Central memory CD4-positive, alpha-beta T cell (primary cell): ENCODE measurements around the gene CHCT1.
"Not testable (repeated sequence)": the region's sequence is repeated elsewhere in the genome, so short reads cannot be mapped to it uniquely, and the experiment has no call there.

Experiments
- DNase-seq: peaks from one replicate; pipeline ENCODE4 v3.0.0; 2022

The CHCT1 gene

DNA sequence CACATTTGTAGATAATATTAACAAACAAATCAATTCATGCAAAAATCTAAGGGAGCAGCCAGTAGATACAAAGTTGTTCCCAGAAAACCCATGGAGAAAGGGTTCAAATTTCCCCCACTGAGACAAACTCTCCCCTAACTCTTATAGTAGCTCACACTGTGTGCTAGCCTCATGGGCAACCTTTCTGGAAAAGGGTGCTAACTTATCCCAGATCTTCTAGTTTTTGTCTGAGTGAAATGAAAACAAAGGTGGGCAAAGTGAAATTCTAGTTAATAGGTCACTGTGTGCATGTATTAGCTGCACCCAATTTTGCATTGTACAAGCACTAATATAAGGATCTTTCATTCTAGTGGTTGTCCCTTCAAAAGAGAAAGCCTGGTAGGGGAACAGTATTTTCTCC lies 20.5 kb upstream of the CHCT1 start:
- DNase-seq: no peak

DNA sequence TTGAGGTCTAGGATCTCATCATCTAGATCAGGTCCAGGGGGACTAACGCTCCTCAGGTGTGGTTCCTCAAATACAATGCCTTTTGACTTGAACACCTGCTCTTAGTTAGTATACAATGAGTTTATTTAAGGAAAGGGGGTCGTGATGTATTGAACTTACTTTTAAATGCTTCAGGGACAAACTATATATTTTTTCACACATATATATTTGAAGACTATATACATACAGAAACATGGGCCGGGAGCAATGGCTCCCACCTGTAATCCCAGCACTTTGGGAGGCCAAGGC lies 18.8 kb upstream of the CHCT1 start:
- DNase-seq: no peak

DNA sequence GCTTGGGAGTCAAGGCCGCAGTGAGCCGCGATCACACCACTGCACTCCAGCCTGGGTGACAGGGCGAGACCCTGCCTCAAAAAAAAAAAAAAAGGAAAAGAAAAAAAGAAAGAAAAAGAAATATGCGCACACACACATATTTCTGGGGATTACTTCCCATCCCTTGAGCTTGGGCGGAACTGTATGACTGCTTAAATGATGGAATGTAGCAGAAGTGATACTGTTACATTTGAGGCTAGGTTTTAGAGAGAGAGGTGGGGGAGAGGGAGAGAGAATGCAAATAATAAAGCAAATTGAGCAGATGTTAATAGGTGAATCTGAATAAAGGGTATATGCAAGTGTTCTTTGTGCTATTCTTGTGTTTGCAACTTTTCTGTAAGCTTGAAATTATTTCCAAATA lies 18.3 kb upstream of the CHCT1 start:
- DNase-seq: no peak

DNA sequence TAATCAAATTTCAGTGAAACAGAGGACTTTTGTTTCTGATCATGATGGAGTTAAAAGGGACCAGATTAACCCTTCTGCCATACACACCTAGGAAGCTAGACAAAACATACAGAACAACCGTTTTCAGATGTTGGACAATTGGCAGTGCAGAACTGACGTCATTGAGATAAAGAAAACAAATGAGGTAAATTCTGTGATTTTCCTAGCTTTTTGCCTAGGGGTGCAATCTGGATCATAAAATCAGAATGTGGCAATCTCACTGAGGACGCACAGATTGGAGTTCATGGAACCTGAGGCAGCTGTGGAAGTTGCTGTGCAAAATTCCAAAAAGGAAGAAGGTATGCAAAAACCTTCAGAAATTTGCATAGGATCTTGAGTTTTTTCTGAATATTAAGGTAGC lies 15.4 kb upstream of the CHCT1 start:
- DNase-seq: no peak

DNA sequence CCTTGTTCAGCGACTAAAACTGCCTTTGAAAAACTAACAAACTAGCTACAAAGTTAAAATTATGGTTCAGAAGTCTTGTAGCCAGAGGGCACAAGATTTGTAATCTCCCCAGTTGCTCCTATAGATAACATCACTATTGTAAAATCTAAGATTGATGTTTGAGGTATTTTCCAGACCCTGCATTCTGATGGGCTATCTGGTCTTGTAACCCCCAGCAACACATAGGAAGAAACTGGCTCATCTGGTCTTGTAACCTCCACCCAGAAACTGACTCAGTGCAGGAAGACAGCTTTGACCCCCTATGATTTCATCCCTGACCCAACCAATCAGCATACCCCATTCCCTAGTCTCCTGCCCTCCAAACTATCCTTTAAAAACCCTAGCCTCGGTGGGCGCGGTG lies 12.3 kb upstream of the CHCT1 start:
- no peak for DNase-seq

DNA sequence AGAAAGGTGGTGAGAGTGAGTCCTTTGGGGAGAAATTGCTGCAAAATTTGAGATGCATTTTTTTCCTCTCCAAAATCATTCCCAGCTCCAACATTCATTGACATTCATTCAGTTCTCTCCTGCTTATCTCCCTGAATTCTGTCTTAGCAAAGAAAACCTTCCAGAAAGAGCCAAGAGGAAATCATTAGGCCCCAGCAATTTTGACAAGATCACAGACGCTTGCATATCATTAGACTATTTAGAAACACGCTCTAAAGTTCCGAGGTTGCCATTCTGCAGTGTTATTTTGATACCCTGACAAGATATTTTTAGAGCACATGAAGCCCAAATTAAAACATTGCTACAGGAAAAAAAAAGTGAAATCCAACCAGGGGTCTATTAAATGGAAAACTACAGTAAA lies 9.6 kb upstream of the CHCT1 start:
- DNase-seq: no peak

DNA sequence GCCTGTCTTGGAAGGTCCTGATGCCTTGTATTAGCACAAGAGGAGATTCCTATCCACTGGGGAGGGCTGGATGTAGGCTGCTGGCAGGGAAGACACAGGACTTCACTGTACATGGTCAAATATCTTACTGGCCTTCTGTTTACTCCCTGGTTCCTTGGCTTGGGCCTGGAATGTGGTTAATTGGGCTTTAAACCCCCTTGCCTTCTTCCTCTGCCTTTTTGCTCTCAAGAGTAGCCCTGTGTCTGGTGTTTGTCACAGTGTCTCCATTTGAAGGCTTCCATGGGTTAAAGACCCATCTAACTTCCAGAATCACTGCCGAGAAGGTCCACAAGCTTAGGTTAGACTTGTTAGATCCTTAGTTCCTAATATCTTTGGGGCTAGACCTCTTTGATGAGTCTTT lies 7.1 kb upstream of the CHCT1 start:
- no peak for DNase-seq

DNA sequence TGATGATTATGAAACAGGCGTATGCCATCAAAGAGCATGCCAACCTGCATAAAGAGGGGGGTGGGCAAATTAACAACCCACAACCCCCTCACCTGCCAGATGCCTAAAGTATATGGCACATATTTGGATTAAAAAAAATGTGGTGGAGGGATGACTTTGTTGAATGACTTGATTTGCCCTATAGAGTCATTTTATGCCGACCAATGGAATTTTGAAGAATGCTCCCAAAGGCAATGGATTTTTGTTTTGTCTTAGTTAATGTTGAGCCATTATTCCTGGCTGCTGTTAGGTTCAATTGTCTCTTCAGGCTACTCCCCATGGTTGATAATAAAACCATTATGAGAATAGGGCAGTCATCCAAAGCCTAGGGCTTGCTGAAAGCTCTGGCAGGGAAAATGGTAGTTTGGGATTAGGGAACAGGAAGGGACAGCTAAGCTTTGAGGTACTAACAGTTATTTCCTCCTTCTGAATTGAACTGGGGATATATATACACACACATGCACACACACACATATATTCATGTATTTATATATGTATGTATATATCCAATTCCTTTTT lies 5.8 kb upstream of the CHCT1 start:
- DNase-seq: no peak

DNA sequence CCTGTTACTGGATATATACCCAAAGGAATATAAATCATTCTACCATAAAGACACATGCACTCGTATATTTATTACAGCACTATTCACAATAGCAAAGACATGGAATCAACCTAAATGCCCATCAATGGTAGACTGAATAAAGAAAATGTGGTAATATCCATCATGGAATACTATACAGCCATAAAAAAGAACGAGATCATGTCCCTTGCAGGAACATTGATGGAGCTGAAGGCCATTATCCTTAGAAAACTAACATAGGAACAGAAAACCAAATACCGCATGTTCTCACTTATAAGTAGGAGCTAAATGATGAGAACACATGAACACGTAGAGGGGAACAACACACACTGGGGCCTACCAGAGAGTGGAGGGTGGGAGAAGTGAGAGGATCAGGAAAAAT lies 3.3 kb upstream of the CHCT1 start:
- DNase-seq: not testable (repeated sequence)

DNA sequence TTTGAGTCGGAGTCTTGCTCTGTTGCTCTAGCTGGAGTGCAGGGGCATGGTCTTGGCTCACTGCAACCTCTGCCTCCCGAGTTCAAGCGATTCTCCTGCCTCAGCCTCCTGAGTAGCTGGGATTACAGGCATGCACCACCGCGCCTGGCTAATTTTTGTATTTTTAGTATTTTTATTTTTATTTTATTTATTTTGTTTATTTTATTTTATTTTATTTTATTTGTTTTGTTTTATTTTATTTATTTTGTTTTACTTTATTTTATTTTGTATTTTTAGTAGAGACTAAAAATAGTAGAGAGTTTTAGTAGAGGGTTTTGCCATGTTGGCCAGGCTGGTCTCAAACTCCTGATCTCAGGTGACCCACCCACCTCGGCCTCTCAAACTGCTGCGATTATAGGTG lies 2.4 kb upstream of the CHCT1 start:
- DNase-seq: not testable (repeated sequence)

DNA sequence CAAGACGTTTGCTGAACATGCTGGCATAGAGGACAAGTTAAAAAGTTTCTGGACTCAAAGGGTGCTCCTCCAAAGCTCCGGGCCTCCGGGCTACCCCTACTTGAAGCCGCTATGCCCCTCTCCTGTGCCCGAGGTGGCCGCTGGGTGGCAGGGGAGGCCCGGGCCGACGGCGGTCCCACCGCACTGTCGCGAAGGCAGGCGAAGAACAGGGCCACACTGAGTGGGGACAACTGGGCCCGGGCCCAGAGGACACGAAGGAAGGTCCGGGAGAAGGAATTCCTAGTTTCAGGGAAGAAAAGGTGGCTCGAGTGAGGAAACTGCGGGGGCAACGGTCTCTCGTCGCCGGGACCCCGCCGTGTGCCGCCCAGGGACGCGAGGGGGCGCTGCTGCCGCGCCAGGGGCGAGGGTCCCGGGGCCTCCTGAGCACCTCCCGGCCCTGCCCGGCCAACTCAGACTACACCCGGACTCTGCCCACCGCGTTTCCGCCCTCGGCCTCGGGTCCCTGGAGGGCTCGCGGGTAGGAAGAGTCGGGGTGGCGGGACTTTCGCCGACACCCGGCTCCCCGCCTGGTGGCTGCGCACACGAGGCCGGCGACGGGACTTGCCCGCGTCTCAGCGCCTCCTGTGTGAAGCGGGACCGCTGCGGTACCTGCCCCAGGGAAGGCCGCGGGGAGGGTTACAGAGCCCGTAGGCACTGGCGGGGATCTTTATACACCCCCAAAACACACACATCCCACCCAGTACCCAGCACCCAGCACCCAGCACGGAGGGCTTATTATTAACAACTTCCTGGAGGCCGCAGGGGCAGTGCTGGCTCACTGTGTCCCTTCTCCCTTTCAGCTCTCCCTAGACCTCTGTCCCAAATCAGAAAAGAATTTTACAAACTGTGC lies 772 bp upstream of the CHCT1 start:
- DNase-seq: peak; percentile 59

DNA sequence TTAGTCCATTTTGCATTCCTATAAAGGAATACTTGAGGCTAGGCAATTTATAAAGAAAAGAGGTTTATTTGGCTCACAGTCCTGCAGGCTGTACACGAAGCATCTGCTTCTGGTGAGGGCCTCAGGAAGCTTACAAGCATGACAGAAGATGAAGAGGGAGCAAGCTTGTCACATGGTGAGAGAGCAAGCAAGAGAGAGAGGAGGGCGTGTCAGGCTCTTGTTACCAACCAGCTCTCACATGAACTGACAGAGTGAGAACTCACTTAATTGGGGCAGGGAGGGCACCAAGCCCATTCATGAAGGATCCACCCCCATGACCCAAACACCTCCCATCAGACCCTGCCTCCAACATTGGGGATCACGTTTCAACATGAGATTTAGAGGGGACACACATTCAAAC lies 1.6 kb downstream of the CHCT1 start:
- DNase-seq: no peak

DNA sequence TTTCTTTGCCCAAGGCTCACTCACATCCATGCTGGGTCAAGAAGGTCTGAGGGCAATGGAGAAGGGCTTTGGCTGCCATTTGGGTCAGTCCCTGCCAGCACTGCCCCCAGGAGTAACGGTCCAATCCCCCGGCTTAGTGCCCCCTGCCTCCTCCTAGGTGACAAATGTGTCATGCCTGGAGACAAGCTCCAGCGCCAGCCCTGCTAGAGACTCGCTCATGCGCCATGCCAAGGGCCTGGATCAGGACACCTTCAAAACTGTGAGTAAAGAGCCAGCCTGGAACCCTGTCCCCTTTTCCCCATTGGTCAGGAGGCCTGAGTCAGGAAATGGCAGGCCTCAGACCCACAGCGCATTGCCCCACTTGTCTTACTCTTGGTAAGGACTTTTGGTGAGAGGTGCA lies 3.3 kb downstream of the CHCT1 start:
- no peak for DNase-seq

DNA sequence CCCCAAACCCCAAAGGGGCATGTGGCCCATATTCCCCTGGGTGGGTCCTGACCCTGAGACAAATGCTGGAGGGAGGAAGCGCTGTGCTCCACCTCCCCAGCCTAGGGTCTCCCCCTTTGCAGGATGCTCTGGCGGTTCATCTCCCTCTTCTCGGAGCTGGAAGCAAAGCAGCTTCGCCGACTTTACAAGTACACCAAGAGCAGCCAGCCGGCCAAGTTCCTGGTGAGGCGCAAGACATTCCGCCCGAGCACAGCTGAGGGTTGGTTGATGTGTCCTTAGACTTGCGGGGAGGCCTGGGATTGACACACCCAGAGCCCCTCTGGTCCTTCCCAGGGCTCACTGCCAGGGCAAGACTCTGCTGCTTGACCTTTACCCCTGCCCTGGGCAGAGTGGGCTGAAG lies 4.3 kb downstream of the CHCT1 start:
- no peak for DNase-seq

DNA sequence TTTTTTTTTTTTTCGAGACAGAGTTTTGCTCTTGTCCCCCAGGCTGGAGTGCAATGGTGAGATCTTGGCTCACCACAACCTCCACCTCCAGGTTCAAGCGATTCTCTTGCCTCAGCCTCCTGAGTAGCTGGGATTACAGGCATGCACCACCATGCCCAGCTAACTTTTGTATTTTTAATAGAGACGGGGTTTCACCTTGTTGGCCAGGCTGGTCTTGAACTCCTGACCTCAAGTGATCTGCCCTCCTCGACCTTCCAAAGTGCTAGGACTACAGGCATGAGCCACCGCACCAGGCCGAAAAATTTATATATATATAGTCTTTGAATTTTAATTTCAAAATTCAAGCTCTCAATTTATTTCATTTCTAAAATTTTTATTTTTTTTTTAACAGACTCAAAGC lies 6.2 kb downstream of the CHCT1 start:
- DNase-seq: not testable (repeated sequence)

DNA sequence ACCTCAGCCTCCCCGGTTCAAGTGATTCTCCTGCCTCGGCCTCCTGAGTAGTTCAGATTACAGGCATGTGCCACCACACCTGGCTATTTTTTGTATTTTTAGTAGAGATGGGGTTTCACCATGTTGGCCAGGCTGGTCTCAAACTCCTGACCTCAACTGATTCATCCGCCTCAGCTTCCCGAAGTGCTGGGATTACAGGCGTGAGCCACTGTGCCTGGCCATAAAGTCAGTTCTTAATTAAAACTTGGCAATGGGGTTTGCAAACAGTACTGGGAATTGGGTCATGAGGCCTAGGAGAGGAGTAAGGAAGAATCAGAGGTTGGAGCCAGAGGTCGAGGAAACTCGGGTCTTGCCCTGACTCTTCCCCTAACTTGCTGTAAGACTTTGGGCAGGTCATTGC lies 8.3 kb downstream of the CHCT1 start:
- DNase-seq: not testable (repeated sequence)

DNA sequence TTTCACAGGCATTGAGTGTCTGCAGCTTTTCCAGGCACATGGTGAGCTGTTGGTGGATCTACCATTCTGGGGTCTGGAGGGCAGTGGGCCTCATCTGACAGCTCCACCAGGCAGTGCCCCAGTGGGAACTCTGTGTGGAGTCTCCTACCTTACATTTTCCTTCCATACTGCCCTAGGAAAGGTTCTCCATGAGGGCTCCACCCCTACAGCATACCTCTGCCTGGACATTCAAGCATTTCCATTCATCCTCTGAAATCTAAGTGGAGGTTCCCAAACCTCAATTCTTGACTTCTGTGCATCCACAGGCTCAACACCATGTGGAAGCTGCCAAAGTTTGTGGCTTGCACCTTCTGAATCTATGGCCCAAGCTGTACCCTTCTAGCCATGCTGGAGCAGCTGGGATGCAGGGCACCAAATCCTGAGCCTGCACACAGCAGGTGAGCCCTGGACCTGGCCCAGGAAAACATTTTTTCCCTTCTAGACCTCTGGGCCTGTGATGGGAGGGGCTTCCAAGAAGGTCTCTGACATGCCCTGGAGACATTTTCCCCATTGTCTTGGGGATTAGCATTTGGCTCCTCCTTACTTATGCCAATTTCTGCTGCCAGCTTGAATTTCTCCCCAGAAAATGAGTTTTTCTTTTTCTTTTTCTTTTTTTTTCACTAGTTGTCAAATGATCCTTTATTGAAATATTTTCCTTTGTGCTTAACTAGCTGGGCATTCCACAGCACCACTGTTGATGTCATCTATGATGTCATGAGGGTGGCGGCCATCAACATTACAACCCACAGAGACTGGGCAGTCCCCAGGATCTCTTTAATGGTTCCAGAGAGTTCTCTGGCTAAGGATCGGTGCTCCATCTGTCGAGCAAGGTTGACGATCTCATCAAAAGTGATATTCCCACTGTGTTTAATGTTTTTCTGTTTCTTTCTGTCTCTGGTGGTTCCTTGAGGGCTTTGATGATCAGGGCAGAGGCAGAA lies 11.0 kb downstream of the CHCT1 start:
- DNase-seq: not testable (repeated sequence)

DNA sequence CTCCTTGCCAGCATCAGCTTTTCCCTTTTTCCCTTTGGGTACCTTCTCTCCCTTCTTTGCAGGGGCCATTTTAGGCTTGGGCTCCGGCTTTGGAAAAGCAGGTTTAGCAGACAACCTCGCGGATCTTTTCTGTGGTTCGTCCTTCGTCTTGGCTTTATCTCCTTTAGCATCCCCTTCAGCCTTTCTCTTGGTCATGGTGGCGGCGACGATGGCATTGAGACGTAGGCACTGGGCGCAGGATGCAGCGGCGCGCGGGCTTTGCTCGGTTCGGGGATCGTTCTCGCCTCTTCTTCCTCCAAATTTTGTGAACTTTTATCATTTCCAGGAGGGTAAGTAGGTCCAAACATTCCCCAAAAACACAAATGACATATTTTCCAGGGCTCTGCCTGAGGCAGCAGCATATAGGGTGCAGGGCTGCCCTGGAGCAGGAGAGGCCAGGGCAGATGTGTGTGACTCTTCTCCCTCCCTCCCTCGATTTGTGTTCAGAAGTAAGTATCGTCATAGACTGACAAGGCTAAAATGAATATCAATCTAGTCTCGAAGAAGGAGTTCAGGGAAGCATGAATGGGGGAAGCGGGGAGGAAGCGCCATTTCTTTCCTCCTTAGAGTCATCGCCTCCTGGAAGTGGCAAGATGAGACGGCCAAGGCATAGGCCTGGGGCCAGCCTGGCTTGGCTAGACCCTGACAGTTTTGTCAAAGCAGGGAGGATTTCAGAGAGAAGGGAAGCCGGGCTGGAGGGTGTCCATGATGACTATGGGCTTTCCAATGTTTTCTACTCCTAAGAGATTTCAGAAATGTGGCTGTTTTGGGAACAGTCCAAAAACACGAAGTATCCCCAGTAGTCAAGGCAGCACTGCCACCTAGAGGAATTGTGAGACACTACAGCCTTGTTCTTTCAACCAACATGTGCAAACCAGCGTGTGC lies 13.2 kb downstream of the CHCT1 start:
- peak; percentile 57 for DNase-seq

DNA sequence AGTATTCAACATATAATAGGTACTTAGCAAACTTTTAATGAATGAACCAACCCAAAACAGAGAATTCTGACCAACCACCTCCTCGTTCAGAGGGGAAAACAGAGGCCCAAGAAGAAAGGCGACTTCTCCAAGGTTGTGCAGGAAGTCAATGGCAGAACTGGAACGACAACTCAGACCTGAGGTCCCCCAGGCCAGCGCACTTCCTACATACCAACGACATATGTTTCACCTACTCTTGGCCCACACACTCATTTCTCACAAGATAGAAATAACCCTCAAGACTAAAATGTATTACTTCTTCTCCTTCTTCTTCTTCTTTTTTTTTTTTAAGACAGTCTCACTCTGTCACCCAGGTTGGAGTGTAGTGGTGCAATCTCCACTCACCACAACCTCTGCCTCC lies 14.4 kb downstream of the CHCT1 start:
- DNase-seq: no peak

DNA sequence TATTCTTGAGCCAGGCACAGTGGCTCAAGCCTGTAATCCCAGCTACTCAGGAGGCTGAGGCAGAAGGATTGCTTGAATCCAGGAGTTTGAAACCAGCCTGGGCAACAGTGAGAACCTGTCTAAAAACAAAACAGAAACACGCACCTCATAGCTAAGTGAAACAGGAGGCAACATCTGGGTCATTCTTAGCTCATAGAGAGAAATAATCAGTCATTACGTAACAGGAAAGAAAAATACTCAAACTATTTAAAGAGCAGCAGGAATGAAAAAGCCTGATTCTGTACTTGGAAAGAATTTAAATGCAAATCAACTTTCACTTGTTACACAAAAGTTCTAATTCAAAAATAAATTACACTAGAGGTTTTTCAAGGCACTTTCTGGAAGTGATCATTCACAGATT lies 17.2 kb downstream of the CHCT1 start:
- DNase-seq: no peak

DNA sequence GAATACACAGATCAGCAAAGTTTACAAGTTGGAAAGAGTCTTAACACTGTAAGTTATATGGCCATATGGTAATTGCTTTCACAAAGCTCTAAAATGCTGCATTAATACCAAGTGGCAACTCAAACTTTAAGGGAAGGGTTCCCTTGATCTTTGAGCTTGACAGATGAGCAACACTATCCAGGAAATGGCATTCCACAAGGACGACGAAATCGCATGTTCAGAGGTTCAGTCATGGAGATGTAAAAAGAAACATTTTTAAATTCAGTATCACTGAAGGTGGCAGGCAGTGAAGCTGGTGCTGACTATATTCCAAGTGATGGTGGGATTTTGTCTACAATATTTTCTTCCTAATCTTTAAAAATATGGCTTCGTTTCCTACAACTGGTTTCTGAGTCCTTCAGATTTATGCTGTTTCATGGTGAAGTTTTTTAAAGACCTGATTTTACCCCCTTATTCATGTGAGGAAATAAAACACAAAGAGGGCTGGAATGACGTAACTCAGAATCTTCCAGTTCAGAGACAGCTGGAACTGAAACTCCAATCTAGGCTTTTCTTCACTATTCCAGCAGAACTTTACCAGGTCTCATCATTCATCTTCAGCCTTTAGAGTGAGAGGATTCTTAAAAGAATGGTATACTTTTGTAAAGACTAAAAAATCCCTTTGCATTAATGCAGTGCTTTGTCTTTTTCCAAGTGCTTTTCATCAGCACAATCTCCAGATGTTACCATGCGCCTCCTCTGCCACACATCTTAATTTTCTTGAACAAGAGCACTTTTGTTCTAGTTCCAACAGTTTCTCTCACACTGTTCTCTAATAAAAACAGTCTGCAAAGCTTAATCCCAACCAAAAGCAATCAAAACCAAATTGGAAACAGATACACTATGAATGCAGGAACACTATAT lies 20.2 kb downstream of the CHCT1 start:
- DNase-seq: no peak

DNA sequence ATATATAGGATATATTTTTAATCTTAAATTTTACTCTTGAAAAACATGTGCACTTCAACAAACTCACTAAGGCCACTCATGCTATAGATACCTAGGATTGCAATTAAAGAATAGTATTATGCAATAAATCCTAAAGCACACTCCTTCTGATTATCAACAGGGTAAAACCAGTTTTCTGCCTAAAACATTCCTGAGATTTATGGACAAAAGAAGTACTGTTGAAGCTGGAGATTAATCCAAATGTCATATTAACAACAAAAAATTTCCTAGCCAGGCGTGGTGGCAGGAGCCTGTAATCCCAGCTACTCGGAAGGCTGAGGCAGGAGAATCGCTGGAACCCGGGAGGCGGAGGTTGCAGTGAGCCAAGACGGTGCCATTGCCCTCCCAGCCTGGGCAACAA lies 21.4 kb downstream of the CHCT1 start:
- DNase-seq: no peak
